GM10248 (cell line): ENCODE measurements around the gene NBPF1.
"Not testable (repeated sequence)": the region's sequence is repeated elsewhere in the genome, so short reads cannot be mapped to it uniquely, and the experiment has no call there.

Experiments used
- CTCF ChIA-PET: fragments of 300-600 bp; sonication (Branson Sonifier 250); formaldehyde crosslinking; extraction: SDS; loops from one replicate; lab custom pipeline; 2021; ENCODE audit warnings: antibody characterized with exemption; lab: Yijun Ruan, JAX
- POLR2A ChIA-PET: fragments of 350-650 bp; sonication (Branson Sonifier 250); formaldehyde crosslinking; extraction: SDS; loops from one replicate; lab custom pipeline; 2020; ENCODE audit warnings: antibody characterized with exemption; lab: Yijun Ruan, JAX
- DNase-seq: peaks from one replicate; pipeline ENCODE4 v3.0.0; 2012; ENCODE audit errors: extremely low spot score
- TF ChIP-seq, protein P1 (sequence below): IDR thresholded peaks from 2 replicates; pipeline ENCODE4 v1.5.1; 2012; ENCODE audit warnings: mild to moderate bottlenecking, low read depth; ENCODE audit errors: extremely low read depth, missing control alignments, control extremely low read depth

Gene NBPF1

DNA sequence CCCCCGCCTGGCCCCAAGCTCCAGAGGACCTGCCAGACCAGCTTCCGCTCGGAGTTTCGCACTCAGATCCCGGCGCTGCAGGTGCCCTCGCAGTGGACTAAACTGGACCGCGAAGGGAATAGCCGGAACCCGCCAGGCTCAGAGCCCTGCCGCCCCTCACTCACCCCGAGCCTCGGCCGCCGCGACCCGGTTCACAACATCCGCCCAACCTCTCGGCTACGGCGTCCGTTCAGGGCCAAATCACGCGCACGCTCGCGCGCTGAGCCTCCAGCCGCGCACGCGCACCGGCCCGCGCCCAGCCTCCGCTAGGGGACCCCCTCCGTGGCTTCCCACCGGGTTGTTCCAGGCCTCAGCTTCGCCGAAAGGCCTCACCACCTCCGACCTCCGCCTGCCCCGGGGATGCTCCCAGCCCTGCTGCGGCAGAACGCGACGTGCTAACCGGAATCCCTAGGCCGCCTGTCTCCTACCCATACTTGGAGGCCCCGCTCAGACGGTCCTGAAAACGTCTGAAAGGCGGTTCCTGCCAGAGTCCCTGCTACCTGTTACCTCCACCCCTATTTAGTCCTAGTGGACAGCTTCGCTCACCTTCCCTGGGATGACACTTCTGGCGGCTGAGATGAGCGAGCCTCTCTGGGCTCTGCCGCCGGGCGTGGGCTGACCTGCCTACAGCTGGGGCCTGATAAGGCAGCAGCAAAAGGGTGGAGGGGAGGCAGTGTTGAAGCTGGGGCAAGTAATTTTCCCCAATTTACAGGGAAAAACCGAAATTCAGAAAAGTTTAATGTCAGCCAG, 31.3 kb upstream of the NBPF1 start:
- POLR2A ChIA-PET: not testable (repeated sequence)
- TF ChIP-seq, protein P1, sequence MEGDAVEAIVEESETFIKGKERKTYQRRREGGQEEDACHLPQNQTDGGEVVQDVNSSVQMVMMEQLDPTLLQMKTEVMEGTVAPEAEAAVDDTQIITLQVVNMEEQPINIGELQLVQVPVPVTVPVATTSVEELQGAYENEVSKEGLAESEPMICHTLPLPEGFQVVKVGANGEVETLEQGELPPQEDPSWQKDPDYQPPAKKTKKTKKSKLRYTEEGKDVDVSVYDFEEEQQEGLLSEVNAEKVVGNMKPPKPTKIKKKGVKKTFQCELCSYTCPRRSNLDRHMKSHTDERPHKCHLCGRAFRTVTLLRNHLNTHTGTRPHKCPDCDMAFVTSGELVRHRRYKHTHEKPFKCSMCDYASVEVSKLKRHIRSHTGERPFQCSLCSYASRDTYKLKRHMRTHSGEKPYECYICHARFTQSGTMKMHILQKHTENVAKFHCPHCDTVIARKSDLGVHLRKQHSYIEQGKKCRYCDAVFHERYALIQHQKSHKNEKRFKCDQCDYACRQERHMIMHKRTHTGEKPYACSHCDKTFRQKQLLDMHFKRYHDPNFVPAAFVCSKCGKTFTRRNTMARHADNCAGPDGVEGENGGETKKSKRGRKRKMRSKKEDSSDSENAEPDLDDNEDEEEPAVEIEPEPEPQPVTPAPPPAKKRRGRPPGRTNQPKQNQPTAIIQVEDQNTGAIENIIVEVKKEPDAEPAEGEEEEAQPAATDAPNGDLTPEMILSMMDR: peak; percentile 48
- DNase-seq: peak; percentile 100
- CTCF ChIA-PET: interaction anchor here (1.0 to 2.5 kb wide), 4 partner anchors 9 to 65 kb away, joined by 3 to 6 read pairs (median 4); no protein-coding TSS in a partner anchor

DNA sequence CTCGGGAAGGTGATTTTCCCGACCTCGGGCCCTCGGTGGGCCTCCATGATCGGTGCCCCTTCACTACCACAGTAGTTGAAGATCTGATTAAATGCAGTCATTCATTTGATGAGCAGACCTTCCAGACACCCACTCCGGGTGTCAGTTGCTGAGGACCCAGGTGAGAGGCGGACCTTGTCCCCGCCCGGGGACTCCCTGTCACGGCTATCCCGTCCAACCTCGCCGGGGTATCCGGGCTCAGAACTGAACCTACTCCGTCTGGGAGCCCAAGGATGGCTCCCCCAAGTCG, 30.8 kb upstream of the NBPF1 start:
- POLR2A ChIA-PET: no interaction called here
- TF ChIP-seq, protein P1: no peak
- CTCF ChIA-PET: interaction anchor here (1.0 to 2.5 kb wide), 4 partner anchors 8 to 65 kb away, joined by 3 to 6 read pairs (median 4); no protein-coding TSS in a partner anchor
- DNase-seq: no peak

DNA sequence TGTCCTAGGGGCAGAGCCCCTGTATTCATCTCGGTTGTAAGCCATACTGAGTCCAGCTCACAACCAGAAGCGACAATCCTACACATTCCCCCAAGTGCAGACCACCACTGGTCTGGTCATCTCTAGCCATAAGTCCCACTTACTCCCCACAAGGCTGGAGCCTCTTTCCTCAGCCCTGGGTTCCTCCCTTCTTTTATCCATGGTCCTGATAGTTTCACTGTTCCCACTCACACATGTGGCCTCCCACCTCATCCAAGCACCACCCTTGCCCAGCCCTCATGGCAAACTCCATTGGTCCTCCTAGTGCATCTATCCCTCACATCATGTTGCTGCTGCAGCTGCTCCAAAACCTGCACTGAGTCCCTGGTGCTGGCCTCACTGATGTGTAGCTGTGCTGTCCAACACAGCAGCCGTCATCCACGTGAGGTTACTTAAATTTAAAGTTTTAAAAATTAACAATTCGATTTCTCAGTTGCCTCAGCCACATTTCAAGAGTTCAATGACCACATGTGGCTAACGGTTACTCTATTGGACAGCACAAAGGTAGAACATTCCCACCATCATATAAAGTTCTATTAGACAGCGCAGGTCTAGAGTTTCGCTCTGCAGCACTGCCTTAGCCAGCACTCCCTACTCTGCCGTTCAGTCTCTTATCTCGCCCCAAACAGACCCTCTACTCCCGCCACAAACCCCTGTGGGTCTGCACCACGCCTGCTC, 30.3 kb upstream of the NBPF1 start:
- DNase-seq, POLR2A ChIA-PET: not testable (repeated sequence)
- CTCF ChIA-PET: interaction anchor here (0.6 to 2.5 kb wide), 5 partner anchors 8 to 66 kb away, joined by 3 to 6 read pairs (median 3); no protein-coding TSS in a partner anchor

DNA sequence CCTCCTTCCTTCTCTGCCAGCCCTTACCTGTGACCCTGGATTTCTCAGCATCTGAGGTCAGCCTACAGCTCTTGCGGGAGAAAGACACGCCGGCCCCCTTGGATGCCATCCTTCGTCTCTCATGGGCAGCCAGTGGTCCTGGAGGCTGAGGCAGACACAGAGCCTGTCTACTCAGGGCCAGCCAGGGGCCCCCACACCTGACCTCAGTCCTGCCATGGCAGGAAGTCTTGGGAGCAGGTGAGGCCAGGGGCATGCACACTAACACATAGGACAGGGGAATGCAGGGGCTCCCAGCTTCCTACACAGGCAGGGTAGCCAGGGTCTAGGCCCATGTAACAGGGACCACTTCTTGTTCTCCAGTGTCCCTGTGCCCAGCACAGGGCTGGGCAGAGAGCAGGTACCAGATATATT, 29.6 kb upstream of the NBPF1 start:
- POLR2A ChIA-PET, DNase-seq: not testable (repeated sequence)
- CTCF ChIA-PET: interaction anchor here (0.6 to 2.5 kb wide), 2 partner anchors 22 to 30 kb away, joined by 3 to 6 read pairs; no protein-coding TSS in a partner anchor

DNA sequence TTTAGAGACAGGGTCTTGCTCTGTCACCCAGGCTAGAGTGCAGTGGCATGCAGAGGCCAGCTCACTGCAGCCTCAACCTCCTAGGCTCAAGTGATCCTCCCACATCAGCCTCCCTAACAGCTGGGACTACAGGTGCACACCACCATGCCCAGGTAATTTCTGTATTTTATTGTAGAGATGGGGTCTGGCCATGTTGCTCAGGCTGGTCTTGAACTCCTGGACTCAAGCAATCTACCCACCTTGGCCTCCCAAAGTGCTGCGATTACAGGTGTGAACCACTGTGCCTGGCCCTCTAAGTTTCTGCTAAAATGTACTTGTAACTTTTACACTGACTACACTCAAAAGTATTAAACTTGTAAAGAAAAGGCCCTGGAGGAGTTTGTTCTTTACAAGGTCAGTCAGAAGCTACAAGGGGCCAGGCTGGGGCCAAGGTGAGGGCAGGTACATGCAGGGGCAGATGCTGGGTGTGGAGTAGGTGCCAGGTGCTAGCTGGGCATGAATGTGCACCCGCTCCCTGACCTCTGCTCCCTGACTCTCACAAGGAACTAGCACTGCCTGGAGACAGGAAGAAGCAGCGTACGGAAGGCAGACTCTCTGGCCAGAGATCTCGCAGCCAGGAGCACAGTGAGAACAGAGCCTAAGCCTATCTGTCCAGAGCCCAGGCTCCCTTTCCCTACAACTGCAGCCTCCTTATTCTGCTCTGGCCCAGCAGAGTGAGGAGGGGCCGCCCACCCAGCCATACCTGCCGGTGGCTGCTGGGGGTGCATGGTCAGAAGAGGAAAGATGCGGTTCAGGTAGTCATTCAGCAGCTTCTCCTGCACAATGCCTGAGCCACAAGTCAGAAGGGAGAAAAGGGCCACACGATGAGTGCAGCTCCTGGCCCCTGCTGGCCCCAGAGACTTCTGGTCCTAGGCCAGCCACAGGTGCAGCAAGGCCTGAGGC, 28.9 kb upstream of the NBPF1 start:
- CTCF ChIA-PET: interaction anchor here (1.2 to 2.5 kb wide), 5 partner anchors 11 to 246 kb away, joined by 3 to 9 read pairs (median 4); no protein-coding TSS in a partner anchor
- DNase-seq, POLR2A ChIA-PET: not testable (repeated sequence)

DNA sequence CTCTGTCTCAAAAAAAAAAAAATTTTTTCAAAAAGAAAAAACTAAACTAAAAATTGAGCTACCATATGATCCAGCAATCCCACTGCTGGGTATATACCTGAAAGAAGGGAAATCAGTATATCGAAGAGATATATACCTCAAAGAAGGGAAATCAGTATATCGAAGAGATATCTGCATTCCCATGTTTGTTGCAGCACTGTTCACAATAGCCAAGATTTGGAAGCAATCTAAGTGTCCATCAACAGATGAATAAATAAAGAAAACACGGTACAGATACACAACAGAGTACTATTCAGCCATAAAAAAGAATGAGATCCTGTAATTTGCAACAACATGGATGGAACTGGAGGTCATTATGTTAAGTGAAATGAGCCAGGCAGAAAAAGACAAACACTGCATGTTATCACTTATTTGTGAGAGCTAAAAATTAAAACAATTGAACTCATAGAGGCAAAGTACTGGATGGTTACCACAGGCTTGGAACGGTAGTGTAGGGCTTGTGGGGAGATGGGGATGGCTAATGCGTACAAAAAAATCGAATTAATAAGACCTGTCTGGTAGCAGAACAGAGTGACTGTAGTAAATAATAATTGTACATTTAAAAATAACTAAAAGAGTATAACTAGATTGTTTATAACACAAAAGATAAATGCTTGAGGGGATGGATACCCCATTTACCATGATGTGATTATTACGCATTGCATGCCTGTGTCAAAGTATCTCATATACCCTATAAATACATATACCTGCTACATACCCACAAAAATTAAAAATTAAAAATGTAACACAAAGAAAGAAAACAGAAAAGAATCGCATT, 28.0 kb upstream of the NBPF1 start:
- DNase-seq, POLR2A ChIA-PET: not testable (repeated sequence)
- CTCF ChIA-PET: interaction anchor here (1.1 to 2.3 kb wide), 5 partner anchors 10 to 247 kb away, joined by 3 to 9 read pairs (median 4); no protein-coding TSS in a partner anchor

DNA sequence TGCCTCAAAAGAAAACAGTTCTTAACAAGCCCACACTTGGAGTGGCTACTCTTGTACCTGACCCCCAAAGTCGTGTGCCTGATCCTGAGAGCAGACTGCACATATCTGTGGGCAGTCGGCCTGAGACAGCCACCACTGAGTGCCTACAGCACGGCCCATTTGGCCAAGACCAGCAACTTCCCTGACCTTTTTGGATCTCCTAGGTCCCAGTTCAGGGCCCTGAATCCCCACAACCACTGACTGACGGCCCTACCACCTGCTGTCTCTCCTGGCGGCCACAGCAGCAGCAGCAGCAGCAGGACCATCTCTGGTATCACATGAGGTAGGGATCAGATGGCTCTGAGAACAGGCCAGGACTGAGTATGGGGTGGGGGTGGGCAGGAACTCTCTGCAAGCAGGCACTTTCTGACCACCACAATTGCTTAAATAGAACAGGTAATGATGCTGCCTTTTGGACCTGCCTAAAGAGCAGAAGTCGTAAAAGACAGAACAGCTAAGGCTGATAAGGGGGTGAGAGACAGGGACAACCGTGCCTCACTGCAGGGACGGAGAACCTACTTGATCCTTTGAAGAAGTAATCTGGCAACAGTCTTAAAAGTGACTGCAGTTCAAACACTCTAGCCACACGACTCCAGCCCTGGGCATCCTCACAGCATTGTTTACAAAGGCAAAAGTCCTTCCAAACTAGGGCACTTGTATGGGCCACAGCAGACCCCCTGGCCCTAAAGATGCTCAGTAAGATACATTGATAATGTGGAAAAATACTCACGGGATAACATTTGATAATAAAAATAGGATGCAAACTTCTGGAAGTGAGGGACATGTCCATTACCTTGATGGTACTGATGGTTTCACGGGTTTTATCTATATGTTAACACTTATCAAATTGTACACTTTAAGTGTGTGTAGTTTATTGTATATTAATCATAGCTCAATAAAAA, 26.0 kb upstream of the NBPF1 start:
- CTCF ChIA-PET: interaction anchor here (0.9 to 1.4 kb wide), 2 partner anchors 16 to 18 kb away, joined by 3 to 4 read pairs; no protein-coding TSS in a partner anchor
- DNase-seq, POLR2A ChIA-PET: not testable (repeated sequence)

DNA sequence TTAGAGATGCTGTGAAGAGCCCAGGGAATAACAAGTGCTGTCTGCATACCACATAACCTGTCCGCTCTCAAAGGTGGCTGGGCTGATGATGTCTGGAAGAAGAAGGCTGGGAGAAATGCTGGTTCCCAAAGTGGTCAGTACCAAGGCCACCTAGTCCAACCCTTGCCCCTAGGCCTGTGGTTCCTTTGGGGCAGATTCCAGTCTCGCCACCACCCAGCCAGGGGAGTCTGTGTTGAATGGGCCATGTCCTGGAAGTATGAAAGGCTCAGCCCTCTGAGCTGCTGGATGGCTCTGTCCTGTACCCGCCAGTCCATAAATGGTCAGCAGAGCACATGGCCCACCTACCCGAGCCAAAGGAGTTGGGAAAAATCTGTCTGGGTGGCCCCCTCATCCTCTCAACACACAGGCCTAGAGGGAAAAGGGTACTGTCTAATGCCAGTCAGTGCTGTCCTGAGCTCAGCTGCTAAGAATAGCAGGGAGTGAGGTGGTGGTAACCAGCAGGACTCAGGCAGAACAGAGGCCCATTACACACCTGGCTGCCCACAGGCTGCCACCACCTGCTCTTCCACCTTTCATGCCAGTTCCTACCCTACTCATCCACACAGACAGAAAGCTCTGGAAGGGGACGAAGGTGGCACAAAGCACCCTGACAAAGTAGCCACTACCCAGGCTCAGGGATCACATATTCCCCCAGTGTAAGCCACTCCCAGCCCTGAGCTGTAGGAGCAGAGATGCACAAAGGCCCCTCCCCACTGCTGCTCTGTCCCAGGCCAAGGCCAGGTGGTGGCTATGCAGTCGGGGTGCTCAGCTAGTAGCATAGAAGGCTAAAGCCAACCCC, 24.8 kb upstream of the NBPF1 start:
- POLR2A ChIA-PET, DNase-seq: not testable (repeated sequence)
- CTCF ChIA-PET: interaction anchor here (0.9 to 1.6 kb wide), 4 partner anchors 13 to 17 kb away, joined by 3 to 4 read pairs (median 4); no protein-coding TSS in a partner anchor

DNA sequence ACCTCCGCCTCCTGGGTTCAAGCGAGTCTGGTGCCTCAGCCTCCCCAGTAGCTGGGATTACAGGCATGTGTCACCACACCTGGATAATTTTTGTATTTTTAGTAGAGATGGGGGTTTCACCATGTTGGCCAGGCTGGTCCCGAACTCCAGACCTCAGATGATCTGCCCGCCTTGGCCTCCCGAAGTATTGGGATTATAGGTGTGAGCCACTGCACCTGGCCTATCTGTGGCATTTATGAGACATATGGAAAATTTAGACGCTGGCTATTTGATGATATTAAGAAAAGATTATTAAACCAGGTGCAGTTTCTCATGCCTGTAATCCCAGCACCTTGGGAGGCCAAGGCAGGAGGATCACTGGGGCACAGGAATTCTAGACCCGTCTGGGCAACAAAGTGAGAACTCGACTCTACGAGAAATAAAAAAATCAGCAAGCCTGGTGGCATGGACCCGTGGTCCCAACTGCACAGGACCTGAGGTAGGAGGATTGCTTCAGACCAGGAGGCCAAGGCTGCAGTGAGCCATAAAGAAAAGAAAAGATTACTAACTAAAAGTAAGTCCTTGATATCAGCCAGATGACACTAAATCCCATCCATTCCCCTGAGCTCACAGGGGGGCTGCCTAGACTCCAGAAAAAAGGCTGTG, 23.3 kb upstream of the NBPF1 start:
- CTCF ChIA-PET: interaction anchor here (0.7 to 2.3 kb wide), 5 partner anchors 8 to 80 kb away, joined by 3 to 13 read pairs (median 4); no protein-coding TSS in a partner anchor
- POLR2A ChIA-PET: not testable (repeated sequence)

DNA sequence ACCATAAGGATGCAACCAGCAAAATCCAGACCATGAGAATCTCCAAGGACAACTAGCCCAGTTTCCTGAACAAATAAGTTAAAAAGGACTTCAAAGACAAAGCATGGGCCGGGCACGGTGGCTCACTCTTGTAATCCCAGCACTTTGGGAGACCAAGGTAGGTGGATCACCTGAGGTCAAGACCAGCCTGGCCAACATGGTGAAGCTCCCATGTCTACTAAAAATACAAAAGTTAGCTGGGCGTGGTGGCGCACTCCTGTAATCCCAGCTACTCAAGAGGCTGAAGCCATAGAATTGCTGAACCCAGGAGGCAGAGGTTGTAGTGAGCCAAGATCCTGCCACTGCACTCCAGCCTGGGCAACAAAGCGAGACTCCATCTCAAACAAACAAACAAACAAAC, 22.6 kb upstream of the NBPF1 start:
- DNase-seq, POLR2A ChIA-PET: not testable (repeated sequence)
- CTCF ChIA-PET: interaction anchor here (1.1 to 2.3 kb wide), 3 partner anchors 8 to 80 kb away, joined by 3 to 13 read pairs (median 4); no protein-coding TSS in a partner anchor

More for the DNA sequence above, 23.3 kb upstream of the NBPF1 start:
- DNase-seq: not testable (repeated sequence)
